Renal cortex interstitium (tissue), 11 donors: ENCODE measurements around the gene LPIN1. TPM values are rescaled to one million over a fixed set of nuclear protein-coding genes. Genes with fewer than 3 reads are reported as not detected.
"Not testable (repeated sequence)": the region's sequence is repeated elsewhere in the genome, so short reads cannot be mapped to it uniquely, and the experiment has no call there.

ENCODE experiments used
- DNase-seq, 11 donors: peaks; one replicate each; pipeline ENCODE4 v3.0.0-alpha.2; 2013; ENCODE audit warnings: low read depth in 9 of 11, low spot score in 4 of 11; ENCODE audit errors: extremely low read depth in 1 of 11
- polyA plus RNA-seq, 3 donors: library from polyadenylated mRNA; unstranded; fragments of 120-200 nt; gene quantifications; one replicate each; pipeline ENCODE4 v1.2.1, GENCODE V29; 2013; ENCODE audit not compliant: insufficient read length in 3 of 3

Gene LPIN1
- polyA plus RNA-seq, 3 donors: 19.8 to 26.4 (median 22.5) TPM

GRCh38 chr2:11842336-11842735 lies 95.9 kb downstream of the LPIN1 start:
- no peak for DNase-seq

GRCh38 chr2:11844798-11845197 lies 98.4 kb downstream of the LPIN1 start:
- DNase-seq: not testable (repeated sequence)

- DNase-seq: not testable (repeated sequence)
Observed at GRCh38 chr2:11847935-11848334, 101.5 kb downstream of the LPIN1 start.

- no peak for DNase-seq
Observed at GRCh38 chr2:11850082-11850481, 103.7 kb downstream of the LPIN1 start.

- no peak for DNase-seq
Observed at GRCh38 chr2:11852526-11853196, 106.2 kb downstream of the LPIN1 start.

GRCh38 chr2:11853197-11853588 lies 106.8 kb downstream of the LPIN1 start:
- DNase-seq: no peak

- no peak for DNase-seq
Observed at GRCh38 chr2:11855064-11855760, 108.8 kb downstream of the LPIN1 start.

GRCh38 chr2:11856095-11856494 lies 109.7 kb downstream of the LPIN1 start:
- DNase-seq: no peak

- no peak for DNase-seq
Observed at GRCh38 chr2:11858883-11859282, 112.5 kb downstream of the LPIN1 start.

- DNase-seq: not testable (repeated sequence)
Observed at GRCh38 chr2:11859975-11860374, 113.5 kb downstream of the LPIN1 start.

GRCh38 chr2:11861044-11861443 lies 114.6 kb downstream of the LPIN1 start:
- DNase-seq: no peak

- no peak for DNase-seq
Observed at GRCh38 chr2:11862049-11862448, 115.6 kb downstream of the LPIN1 start.

- DNase-seq: no peak
Observed at GRCh38 chr2:11863103-11863502, 116.7 kb downstream of the LPIN1 start.

GRCh38 chr2:11863513-11864328 lies 117.3 kb downstream of the LPIN1 start:
- DNase-seq: peak; percentile 47 to 86 (median 73)

- DNase-seq: no peak
Observed at GRCh38 chr2:11864724-11865123, 118.3 kb downstream of the LPIN1 start.

GRCh38 chr2:11865378-11865777 lies 118.9 kb downstream of the LPIN1 start:
- no peak for DNase-seq

GRCh38 chr2:11865805-11866204 lies 119.4 kb downstream of the LPIN1 start:
- DNase-seq: no peak

GRCh38 chr2:11866358-11867335 lies 120.2 kb downstream of the LPIN1 start:
- no peak for DNase-seq

GRCh38 chr2:11867926-11868325 lies 121.5 kb downstream of the LPIN1 start:
- DNase-seq: no peak
